ENCODE results near the gene ANXA8.
"Not testable (repeated sequence)": the region's sequence is repeated elsewhere in the genome, so short reads cannot be mapped to it uniquely, and the experiment has no call there.

GRCh38 chr10:47468731-47469528 is 15.0 kb downstream of the ANXA8 start:
- TF ChIP-seq ZNF274 (IDR thresholded peaks at IDR 0.05; ENCODE audit: low read depth, low read length); YY1 (IDR thresholded peaks at IDR 0.05; ENCODE audit: insufficient read depth, insufficient read length); SUZ12 (IDR thresholded peaks at IDR 0.05; ENCODE audit: extremely low read depth, insufficient read depth, insufficient read length): not testable (repeated sequence)
